ENCODE measurements around the gene EPS8. TPM values are rescaled to one million over a fixed set of nuclear protein-coding genes. Genes with fewer than 3 reads are reported as not detected.

EPS8 gene
- total and polyA plus RNA-seq, 2 experiments from 2014 or later = 3.1 to 6.0 TPM

- no peak overlapping the region for H3K27ac ChIP-seq
- no peaks in the 10 kb centered on the region for H3K9me3 ChIP-seq (ENCODE audit: low read depth)
- no peak for TF ChIP-seq CTCF (IDR thresholded peaks at IDR 0.05; ENCODE audit: low read depth, low read length)
- DNase-seq (ENCODE audit: low read depth in 1 of 2, low spot score in 1 of 2) = no peak
- H3K4me3 ChIP-seq = no peak overlapping the region
- no peaks in the 10 kb centered on the region for H3K27me3 ChIP-seq
- H3K4me1 ChIP-seq (ENCODE audit: low read depth) = no peaks in the 10 kb centered on the region
- H3K36me3 ChIP-seq = no peaks in the 10 kb centered on the region
These were observed 7.4 kb upstream of the EPS8 start for GRCh38 chr12:15796493-15797141.

DNA sequence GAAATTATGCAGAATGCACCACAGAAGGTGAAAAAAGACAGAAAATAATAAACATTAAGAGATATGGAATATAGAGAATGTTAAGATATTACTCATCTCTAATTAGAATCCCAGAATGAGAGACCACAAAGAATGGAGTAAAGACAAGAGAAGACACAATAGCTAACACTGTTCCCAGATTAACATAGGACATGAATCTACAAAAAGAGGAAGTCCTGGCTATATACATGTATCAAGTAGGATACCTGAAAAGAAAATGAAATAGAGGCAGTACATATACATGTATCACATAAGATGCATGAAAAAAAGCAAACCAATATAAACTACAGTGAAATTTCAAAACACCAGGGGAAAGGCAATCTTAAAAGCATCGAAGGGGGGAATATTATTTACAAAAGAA is 5.6 kb upstream of the EPS8 start:
- H3K27ac ChIP-seq = no peak overlapping the region
- DNase-seq (ENCODE audit: low read depth in 1 of 2, low spot score in 1 of 2) = no peak
- H3K4me3 ChIP-seq = no peak overlapping the region
- peaks cover 15% of the 10 kb centered on the region for H3K27me3 ChIP-seq
- no peaks in the 10 kb centered on the region for H3K36me3 ChIP-seq
- TF ChIP-seq CTCF (IDR thresholded peaks at IDR 0.05; ENCODE audit: low read depth, low read length) = no peak
- no peaks in the 10 kb centered on the region for H3K9me3 ChIP-seq (ENCODE audit: low read depth)
- no peaks in the 10 kb centered on the region for H3K4me1 ChIP-seq (ENCODE audit: low read depth)

GRCh38 chr12:15794196-15794595 is 5.0 kb upstream of the EPS8 start:
- no peak overlapping the region for H3K27ac ChIP-seq
- no peak for TF ChIP-seq CTCF (IDR thresholded peaks at IDR 0.05; ENCODE audit: low read depth, low read length)
- no peak overlapping the region for H3K4me3 ChIP-seq
- H3K9me3 ChIP-seq (ENCODE audit: low read depth) = no peaks in the 10 kb centered on the region
- no peak for DNase-seq (ENCODE audit: low read depth in 1 of 2, low spot score in 1 of 2)
- peaks cover 15% of the 10 kb centered on the region for H3K27me3 ChIP-seq
- no peaks in the 10 kb centered on the region for H3K4me1 ChIP-seq (ENCODE audit: low read depth)
- no peaks in the 10 kb centered on the region for H3K36me3 ChIP-seq

DNA sequence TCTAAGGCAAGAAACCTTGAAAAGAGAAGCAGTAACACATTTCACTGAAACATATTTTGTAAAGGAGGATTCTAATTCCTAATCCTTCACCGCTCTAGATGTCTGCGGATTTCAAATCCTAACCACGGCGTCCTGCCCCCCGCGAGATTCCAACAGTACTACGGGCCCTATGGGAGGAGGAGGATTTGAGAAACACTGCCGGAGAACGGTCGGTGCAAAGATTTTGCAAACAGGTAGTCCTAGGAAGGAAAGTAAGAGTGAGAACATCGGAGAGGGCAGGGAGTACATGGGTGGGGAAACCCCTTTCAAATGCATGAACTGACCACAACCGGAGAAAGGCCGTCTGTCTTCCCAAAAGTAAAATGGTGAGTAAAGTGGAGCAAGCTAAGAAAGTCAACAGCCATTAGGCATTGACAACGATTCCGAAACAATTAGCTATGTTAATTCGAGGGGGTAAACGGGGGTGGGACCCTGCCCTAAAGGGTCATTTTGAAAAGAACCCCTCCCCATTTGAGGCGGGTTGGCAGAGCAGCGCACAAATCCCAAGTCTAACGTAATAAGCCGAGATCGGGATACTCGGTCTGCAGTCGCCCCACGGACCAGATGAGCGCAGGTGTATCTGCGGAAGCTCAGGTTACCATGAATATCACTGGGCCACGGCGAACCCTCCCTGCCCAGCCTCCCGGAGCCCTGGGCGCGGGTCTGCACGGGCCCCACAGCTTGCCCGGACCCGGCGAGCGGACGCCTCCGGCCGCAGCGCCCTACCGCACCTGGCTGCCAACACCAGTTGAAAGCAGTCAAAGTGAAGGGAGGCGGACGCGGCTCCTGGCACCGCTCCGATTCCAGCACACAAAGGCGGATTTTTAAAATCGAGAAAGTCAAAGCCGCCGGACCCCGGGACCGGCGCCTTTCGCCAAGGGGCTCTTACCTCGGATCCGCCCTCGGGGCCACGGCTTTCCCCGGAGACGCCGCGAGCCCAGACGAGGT is 662 bp downstream of the EPS8 start:
- DNase-seq (ENCODE audit: low read depth in 1 of 2, low spot score in 1 of 2) = peak; percentile 39 to 68
- Histone ChIP-seq H3K4me3 (peak overlapping the region; percentile 57), H3K36me3 (no peaks in the 10 kb centered on the region), H3K4me1 (ENCODE audit: low read depth) (no peaks in the 10 kb centered on the region), H3K27me3 (peaks cover 45% of the 10 kb centered on the region), H3K9me3 (ENCODE audit: low read depth) (no peaks in the 10 kb centered on the region), H3K27ac (peak overlapping the region; percentile 49)
- no peak for TF ChIP-seq CTCF (IDR thresholded peaks at IDR 0.05; ENCODE audit: low read depth, low read length)

- no peak overlapping the region for H3K27ac ChIP-seq
- H3K27me3 ChIP-seq = peaks cover 45% of the 10 kb centered on the region
These were observed 1.4 kb downstream of the EPS8 start for GRCh38 chr12:15787778-15788177.

More at GRCh38 chr12:15787778-15788177, 1.4 kb downstream of the EPS8 start:
- Histone ChIP-seq H3K4me3 (no peak overlapping the region), H3K9me3 (ENCODE audit: low read depth) (no peaks in the 10 kb centered on the region), H3K4me1 (ENCODE audit: low read depth) (no peaks in the 10 kb centered on the region), H3K36me3 (no peaks in the 10 kb centered on the region)
- DNase-seq (ENCODE audit: low read depth in 1 of 2, low spot score in 1 of 2) = no peak
- TF ChIP-seq CTCF (IDR thresholded peaks at IDR 0.05; ENCODE audit: low read depth, low read length) = no peak
